ENCODE measurements around the gene CDH24. TPM values are rescaled to one million over a fixed set of nuclear protein-coding genes. Genes with fewer than 3 reads are reported as not detected.

Gene CDH24
- total RNA-seq, 1 experiment from 2014 or later: 9.0 TPM

- H3K27ac ChIP-seq (ENCODE audit: low read length): no peak overlapping the region
- H3K4me1 ChIP-seq (ENCODE audit: control insufficient read depth, insufficient read depth, low read length): peaks cover 26% of the 10 kb centered on the region
- CTCF ChIA-PET: interaction anchor here (0.5 kb wide), 1 partner anchor 46 kb away, joined by 3 read pairs; no protein-coding TSS in a partner anchor
- no TSS peak for BruUV-seq (replicated peaks)
- H3K36me3 ChIP-seq (ENCODE audit: control insufficient read depth, insufficient read depth, low read length): peaks cover 34% of the 10 kb centered on the region
- intact Hi-C loops (cut with micrococcal nuclease; ENCODE audit: unreplicated experiment): no loop called here
- H3K9me3 ChIP-seq (ENCODE audit: control insufficient read depth, insufficient read depth, low read depth, low read length): no peaks in the 10 kb centered on the region
- POLR2A ChIA-PET: no interaction called here
- in situ Hi-C loops (cut with HindIII; ENCODE audit: low pct_unique_long_range_greater_than_20kb, low sequenced_read_pairs): no loop called here
- H3K27me3 ChIP-seq (ENCODE audit: control insufficient read depth, insufficient read depth, low read length): no peaks in the 10 kb centered on the region
- TF ChIP-seq SIN3A (IDR thresholded peaks at IDR 0.05; ENCODE audit: borderline replicate concordance, insufficient read depth, low read depth, low read length) (no peak), POLR2AphosphoS5 (IDR thresholded peaks at IDR 0.05; ENCODE audit: low read depth, low read length) (no peak)
- no peak for DNase-seq (ENCODE audit: low read depth, low spot score)
- no peak overlapping the region for H3K4me3 ChIP-seq (ENCODE audit: low read depth in 2 of 2, low read length in 2 of 2)
- no peak for ATAC-seq
These were observed 9.8 kb upstream of the CDH24 start for GRCh38 chr14:23066855-23067744.

GRCh38 chr14:23066368-23066767 is 9.0 kb upstream of the CDH24 start:
- ChIA-PET POLR2A (no interaction called here), CTCF (interaction anchor here (0.5 kb wide), 1 partner anchor 47 kb away, joined by 3 read pairs; no protein-coding TSS in a partner anchor)
- H3K4me1 ChIP-seq (ENCODE audit: control insufficient read depth, insufficient read depth, low read length): peaks cover 23% of the 10 kb centered on the region
- H3K9me3 ChIP-seq (ENCODE audit: control insufficient read depth, insufficient read depth, low read depth, low read length): no peaks in the 10 kb centered on the region
- H3K36me3 ChIP-seq (ENCODE audit: control insufficient read depth, insufficient read depth, low read length): peaks cover 34% of the 10 kb centered on the region
- H3K4me3 ChIP-seq (ENCODE audit: low read depth in 2 of 2, low read length in 2 of 2): no peak overlapping the region
- no TSS peak for BruUV-seq (replicated peaks)
- in situ Hi-C loops (cut with HindIII; ENCODE audit: low pct_unique_long_range_greater_than_20kb, low sequenced_read_pairs): no loop called here
- H3K27me3 ChIP-seq (ENCODE audit: control insufficient read depth, insufficient read depth, low read length): no peaks in the 10 kb centered on the region
- TF ChIP-seq TCF7L2 (IDR thresholded peaks at IDR 0.05; ENCODE audit: low read depth, low read length) (no peak), REST (IDR thresholded peaks at IDR 0.05; ENCODE audit: insufficient read depth in 1 of 2, low read depth in 2 of 2, low read length in 1 of 2) (no peak), SIN3A (IDR thresholded peaks at IDR 0.05; ENCODE audit: borderline replicate concordance, insufficient read depth, low read depth, low read length) (no peak), CTCF (IDR thresholded peaks at IDR 0.05) (no peak), POLR2AphosphoS5 (IDR thresholded peaks at IDR 0.05; ENCODE audit: low read depth, low read length) (no peak)
- H3K27ac ChIP-seq (ENCODE audit: low read length): no peak overlapping the region
- intact Hi-C loops (cut with micrococcal nuclease; ENCODE audit: unreplicated experiment): no loop called here
- DNase-seq (ENCODE audit: low read depth, low spot score): no peak
- ATAC-seq: no peak

GRCh38 chr14:23063601-23064000 is 6.3 kb upstream of the CDH24 start:
- intact Hi-C loops (cut with micrococcal nuclease; ENCODE audit: unreplicated experiment): no loop called here
- POLR2A ChIA-PET: interaction anchor here (0.6 kb wide), 1 partner anchor 73 kb away, joined by 5 read pairs; no protein-coding TSS in a partner anchor
- H3K4me1 ChIP-seq (ENCODE audit: control insufficient read depth, insufficient read depth, low read length): peaks cover 16% of the 10 kb centered on the region

More at GRCh38 chr14:23063601-23064000, 6.3 kb upstream of the CDH24 start:
- BruUV-seq (replicated peaks): no TSS peak
- Histone ChIP-seq H3K27me3 (ENCODE audit: control insufficient read depth, insufficient read depth, low read length) (no peaks in the 10 kb centered on the region), H3K4me3 (ENCODE audit: low read depth in 2 of 2, low read length in 2 of 2) (no peak overlapping the region), H3K27ac (ENCODE audit: low read length) (no peak overlapping the region), H3K9me3 (ENCODE audit: control insufficient read depth, insufficient read depth, low read depth, low read length) (no peaks in the 10 kb centered on the region), H3K36me3 (ENCODE audit: control insufficient read depth, insufficient read depth, low read length) (peaks cover 32% of the 10 kb centered on the region)
- TF ChIP-seq POLR2AphosphoS5 (IDR thresholded peaks at IDR 0.05; ENCODE audit: low read depth, low read length): no peak
- TF ChIP-seq TCF7L2 (IDR thresholded peaks at IDR 0.05; ENCODE audit: low read depth, low read length): no peak
- TF ChIP-seq REST (IDR thresholded peaks at IDR 0.05; ENCODE audit: insufficient read depth in 1 of 2, low read depth in 2 of 2, low read length in 1 of 2): no peak
- no peak for TF ChIP-seq CTCF (IDR thresholded peaks at IDR 0.05)
- TF ChIP-seq SIN3A (IDR thresholded peaks at IDR 0.05; ENCODE audit: borderline replicate concordance, insufficient read depth, low read depth, low read length): no peak
- no peak for DNase-seq (ENCODE audit: low read depth, low spot score)
- no peak for ATAC-seq
- in situ Hi-C loops (cut with HindIII; ENCODE audit: low pct_unique_long_range_greater_than_20kb, low sequenced_read_pairs): no loop called here
- CTCF ChIA-PET: no interaction called here
